Glutamatergic neuron (in vitro differentiated cells): ENCODE data around the gene TIAM2. TPM values are rescaled to one million over a fixed set of nuclear protein-coding genes. Genes with fewer than 3 reads are reported as not detected.
"Not testable (repeated sequence)": the region's sequence is repeated elsewhere in the genome, so short reads cannot be mapped to it uniquely, and the experiment has no call there.

Experiments
- DNase-seq: peaks from one replicate; pipeline ENCODE4 v3.0.0; 2022
- H3K27ac Mint-ChIP-seq: one replicate; pipeline ENCODE4 v1.8.0; 2020; ENCODE audit warnings: mild to moderate bottlenecking, mixed read lengths, inconsistent platforms; ENCODE audit not compliant: unreplicated experiment
- H3K27me3 Mint-ChIP-seq: one replicate; pipeline ENCODE4 v1.8.0; 2020; ENCODE audit warnings: mild to moderate bottlenecking, moderate library complexity, mixed read lengths, inconsistent platforms; ENCODE audit not compliant: unreplicated experiment
- H3K36me3 Mint-ChIP-seq: one replicate; pipeline ENCODE4 v1.8.0; 2020; ENCODE audit warnings: mild to moderate bottlenecking, mixed read lengths, inconsistent platforms; ENCODE audit not compliant: unreplicated experiment
- H3K4me1 Mint-ChIP-seq: one replicate; pipeline ENCODE4 v1.8.0; 2020; ENCODE audit warnings: mild to moderate bottlenecking, low read depth, mixed read lengths, inconsistent platforms; ENCODE audit not compliant: unreplicated experiment
- H3K4me3 Mint-ChIP-seq: one replicate; pipeline ENCODE4 v1.8.0; 2020; ENCODE audit warnings: mild to moderate bottlenecking, mixed read lengths, inconsistent platforms; ENCODE audit not compliant: unreplicated experiment
- H3K9me3 Mint-ChIP-seq: one replicate; pipeline ENCODE4 v1.8.0; 2020; ENCODE audit warnings: mild to moderate bottlenecking, moderate library complexity, mixed read lengths, inconsistent platforms; ENCODE audit not compliant: unreplicated experiment
- total RNA-seq: library from RNA; stranded (reverse); fragmentation: NEBNext Ultra II Directional; extraction: Animal tissue kit (Norgen Biotek cat#: 25700); gene quantifications from one replicate; pipeline ENCODE4 v1.2.1, GENCODE V29; 2021; ENCODE audit not compliant: unreplicated experiment
- TF ChIP-seq, protein P1 (sequence below): fragments of 200-600 bp; sonication (generic); IDR thresholded peaks from one replicate; pipeline ENCODE4 v1.5.0; 2021; ENCODE audit not compliant: partially characterized antibody, unreplicated experiment

The TIAM2 gene
- total RNA-seq, 1 donor from 2014 or later: 113 TPM

DNA sequence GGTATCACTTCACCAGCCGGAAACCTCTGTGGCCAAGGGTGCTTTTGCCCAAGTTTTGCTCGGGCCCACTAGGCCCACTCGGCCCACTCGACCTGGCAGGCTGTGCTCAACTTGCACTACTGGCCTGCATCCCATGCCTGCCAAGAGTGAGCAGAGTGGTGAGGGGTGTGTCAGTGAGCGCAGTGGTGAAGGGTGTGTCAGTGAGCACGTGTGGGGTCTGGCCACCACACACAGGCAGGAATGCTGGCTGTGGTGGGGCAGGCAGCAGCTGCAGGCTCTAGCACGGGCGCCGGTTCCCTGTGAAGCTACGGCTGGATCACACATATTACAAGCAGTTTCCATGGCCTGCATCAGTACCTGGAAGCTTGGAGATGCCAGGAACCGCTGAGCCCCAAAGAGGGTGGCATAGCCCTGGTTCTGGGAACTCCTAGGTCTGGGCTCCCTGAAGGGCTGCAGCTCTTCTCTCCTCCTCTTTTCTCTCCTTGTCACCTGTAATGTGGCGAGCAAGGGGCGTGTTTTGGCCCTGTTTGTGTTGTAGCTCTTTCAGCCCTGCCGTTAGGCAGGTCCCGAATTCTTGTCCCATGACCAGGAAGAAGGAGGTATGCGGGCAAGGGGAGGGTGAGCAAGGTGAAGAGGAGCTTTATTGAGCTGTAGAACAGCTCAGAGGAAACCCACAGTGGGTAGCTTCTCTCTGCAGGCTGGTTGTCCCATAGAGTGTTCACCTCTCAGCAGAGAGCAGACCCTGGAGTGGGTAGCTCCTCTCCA, 217.7 kb downstream of the TIAM2 start:
- no peaks in the 10 kb centered on the region for H3K27me3 Mint-ChIP-seq
- TF ChIP-seq, protein P1, sequence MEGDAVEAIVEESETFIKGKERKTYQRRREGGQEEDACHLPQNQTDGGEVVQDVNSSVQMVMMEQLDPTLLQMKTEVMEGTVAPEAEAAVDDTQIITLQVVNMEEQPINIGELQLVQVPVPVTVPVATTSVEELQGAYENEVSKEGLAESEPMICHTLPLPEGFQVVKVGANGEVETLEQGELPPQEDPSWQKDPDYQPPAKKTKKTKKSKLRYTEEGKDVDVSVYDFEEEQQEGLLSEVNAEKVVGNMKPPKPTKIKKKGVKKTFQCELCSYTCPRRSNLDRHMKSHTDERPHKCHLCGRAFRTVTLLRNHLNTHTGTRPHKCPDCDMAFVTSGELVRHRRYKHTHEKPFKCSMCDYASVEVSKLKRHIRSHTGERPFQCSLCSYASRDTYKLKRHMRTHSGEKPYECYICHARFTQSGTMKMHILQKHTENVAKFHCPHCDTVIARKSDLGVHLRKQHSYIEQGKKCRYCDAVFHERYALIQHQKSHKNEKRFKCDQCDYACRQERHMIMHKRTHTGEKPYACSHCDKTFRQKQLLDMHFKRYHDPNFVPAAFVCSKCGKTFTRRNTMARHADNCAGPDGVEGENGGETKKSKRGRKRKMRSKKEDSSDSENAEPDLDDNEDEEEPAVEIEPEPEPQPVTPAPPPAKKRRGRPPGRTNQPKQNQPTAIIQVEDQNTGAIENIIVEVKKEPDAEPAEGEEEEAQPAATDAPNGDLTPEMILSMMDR: no peak
- DNase-seq: no peak
- peaks cover 8% of the 10 kb centered on the region for H3K36me3 Mint-ChIP-seq
- H3K4me3 Mint-ChIP-seq: no peak overlapping the region
- H3K9me3 Mint-ChIP-seq: peaks cover 13% of the 10 kb centered on the region
- peaks cover 36% of the 10 kb centered on the region for H3K4me1 Mint-ChIP-seq
- H3K27ac Mint-ChIP-seq: no peak overlapping the region

DNA sequence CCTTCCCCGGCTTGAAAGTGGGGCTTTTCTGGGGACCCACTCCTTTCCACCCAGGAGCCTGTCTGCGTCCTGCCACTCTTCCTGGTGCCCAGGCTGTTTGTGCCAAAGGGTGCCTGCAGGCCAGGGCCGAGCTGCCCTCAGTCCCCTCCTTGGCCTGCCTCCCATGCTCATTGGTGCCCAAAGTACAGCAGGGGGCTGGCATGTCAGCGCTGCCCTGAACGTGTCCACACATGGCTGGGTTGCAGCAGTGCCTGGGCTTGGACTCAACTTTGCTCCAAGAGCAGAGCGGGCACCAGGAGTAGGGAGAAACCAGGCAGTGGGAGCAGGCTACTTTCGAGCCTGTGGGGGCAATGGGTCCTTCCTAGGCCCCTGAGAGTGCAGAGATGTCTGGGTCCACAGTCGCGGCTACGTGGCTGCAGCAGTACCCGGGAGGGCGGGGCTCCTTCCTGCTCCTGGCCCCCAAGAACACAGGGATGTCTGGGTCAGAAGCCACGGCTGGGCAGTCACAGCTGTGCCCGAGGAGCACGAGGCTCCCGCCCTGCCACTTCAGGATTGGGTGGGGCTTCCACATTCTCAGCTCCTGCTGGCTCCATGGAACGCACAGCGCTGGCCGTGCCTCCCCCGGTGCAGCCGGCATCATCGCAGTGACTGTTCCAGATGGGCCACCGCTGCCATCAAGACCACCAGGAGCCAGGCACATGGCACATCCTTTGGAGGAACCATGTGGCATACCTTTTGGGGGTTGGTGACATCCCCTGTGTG, 218.7 kb downstream of the TIAM2 start:
- no peaks in the 10 kb centered on the region for H3K27me3 Mint-ChIP-seq
- H3K36me3 Mint-ChIP-seq: peaks cover 8% of the 10 kb centered on the region
- no peak overlapping the region for H3K27ac Mint-ChIP-seq
- H3K9me3 Mint-ChIP-seq: peaks cover 8% of the 10 kb centered on the region
- peaks cover 38% of the 10 kb centered on the region for H3K4me1 Mint-ChIP-seq
- TF ChIP-seq, protein P1: no peak
- H3K4me3 Mint-ChIP-seq: no peak overlapping the region
- no peak for DNase-seq

DNA sequence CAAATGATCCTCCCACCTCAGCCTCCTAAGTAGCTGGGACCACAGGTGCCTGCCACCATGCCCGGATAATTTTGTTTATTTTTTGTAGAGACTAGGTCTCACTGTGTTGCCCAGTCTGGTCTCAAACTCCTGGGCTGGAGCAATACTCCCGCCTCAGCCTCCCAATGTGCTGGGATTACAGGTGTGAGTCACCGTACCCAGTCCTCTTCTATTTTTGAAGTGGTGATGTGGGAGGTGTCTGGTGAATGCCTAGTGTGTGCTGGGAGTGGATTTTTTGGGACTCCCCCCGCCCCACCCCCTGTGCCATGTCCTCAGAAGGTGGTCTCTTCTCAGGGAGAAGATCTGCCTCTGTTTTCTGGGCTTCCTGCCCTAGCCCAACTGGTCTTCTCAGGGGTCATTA, 220.8 kb downstream of the TIAM2 start:
- no peak for DNase-seq
- Mint-ChIP-seq H3K36me3 (peaks cover 8% of the 10 kb centered on the region), H3K9me3 (peaks cover 10% of the 10 kb centered on the region), H3K27me3 (no peaks in the 10 kb centered on the region), H3K4me1 (peaks cover 27% of the 10 kb centered on the region), H3K4me3 (no peak overlapping the region), H3K27ac (peak overlapping the region; percentile 33)
- TF ChIP-seq, protein P1: no peak

DNA sequence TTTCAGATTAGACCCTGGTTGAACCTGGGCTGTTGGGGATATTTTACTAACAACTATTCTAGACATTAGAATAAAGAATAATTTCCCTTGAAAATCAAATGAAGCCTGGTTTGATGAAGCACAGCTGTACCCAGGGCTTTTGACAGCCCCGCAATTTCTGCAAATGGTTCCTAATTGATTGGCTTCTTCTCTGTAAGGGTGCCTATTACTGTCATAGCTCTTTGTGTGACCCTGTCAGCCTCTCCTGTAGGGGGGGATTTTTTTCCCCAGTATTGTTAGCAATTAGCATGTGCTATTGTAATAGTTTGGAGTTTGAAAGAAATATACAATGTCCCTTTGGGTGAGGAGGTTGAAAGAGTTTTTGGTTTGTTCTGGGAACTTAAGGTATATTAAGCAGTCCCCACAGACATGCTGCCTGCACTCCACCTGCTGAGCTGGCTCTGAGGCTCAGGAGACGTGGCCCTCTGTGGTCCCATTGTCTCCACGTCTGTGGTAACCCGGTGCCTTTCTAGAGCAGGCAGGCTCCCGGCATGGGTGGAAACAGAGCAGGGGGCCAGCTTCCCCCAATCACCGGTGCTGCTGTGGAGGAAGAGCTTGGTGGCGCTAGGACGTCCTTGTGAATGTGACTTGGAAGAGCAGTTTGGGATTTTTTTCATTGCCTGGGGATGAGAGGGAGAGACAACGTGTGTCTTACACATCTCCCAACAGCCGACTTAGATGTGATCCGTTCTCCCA, 221.4 kb downstream of the TIAM2 start:
- H3K9me3 Mint-ChIP-seq: peaks cover 11% of the 10 kb centered on the region
- no peaks in the 10 kb centered on the region for H3K27me3 Mint-ChIP-seq
- H3K4me1 Mint-ChIP-seq: peaks cover 24% of the 10 kb centered on the region
- H3K27ac Mint-ChIP-seq: peak overlapping the region; percentile 52
- DNase-seq: peak; percentile 34
- H3K4me3 Mint-ChIP-seq: peak overlapping the region; percentile 17
- TF ChIP-seq, protein P1: no peak
- H3K36me3 Mint-ChIP-seq: peaks cover 8% of the 10 kb centered on the region

DNA sequence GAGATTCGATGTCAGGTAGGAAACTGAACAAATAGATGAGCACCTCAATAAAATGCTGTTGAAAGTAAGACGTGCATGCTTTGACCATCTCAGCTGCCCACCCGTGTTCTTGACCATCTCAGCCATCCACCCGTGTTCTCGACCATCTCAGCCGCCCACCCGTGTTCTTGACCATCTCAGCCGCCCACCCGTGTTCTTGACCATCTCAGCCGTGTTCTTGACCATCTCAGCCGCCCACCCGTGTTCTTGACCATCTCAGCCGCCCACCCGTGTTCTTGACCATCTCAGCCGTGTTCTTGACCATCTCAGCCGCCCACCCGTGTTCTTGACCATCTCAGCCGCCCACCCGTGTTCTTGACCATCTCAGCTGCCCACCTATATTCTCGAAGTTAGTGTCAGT, 223.6 kb downstream of the TIAM2 start:
- not testable (repeated sequence) for H3K27ac Mint-ChIP-seq, H3K9me3 Mint-ChIP-seq, H3K27me3 Mint-ChIP-seq, H3K36me3 Mint-ChIP-seq, DNase-seq, H3K4me3 Mint-ChIP-seq
- peaks cover 26% of the 10 kb centered on the region for H3K4me1 Mint-ChIP-seq
